ENCODE measurements around the gene ZNF302. TPM values are rescaled to one million over a fixed set of nuclear protein-coding genes. Genes with fewer than 3 reads are reported as not detected.
"Not testable (repeated sequence)": the region's sequence is repeated elsewhere in the genome, so short reads cannot be mapped to it uniquely, and the experiment has no call there.

The ZNF302 gene
- total RNA-seq, 6 donors from 2014 or later = 14.0 to 30.7 (median 26.2) TPM

- Histone ChIP-seq H3K4me3 (peak within 1 kb of the TSS; percentile 70 to 83 (median 76)), H3K27ac (peak within 1 kb of the TSS; percentile 96 to 99 (median 98)), H3K9me3 (peaks cover under 1 to 29% (median 15%) of the 10 kb centered on the region in 4 donors), H3K27me3 (no peaks in the 10 kb centered on the region), H3K4me1 (peaks cover 10 to 24% (median 16%) of the 10 kb centered on the region in 4 donors), H3K36me3 (peaks cover 14 to 32% (median 24%) of the 10 kb centered on the region in 4 donors)
- DNase-seq (peak in 1 of 2 donors; percentile 82), ATAC-seq (ENCODE audit: low FRiP score in 2 of 2) (peak; percentile 88 to 91)
- no peak for TF ChIP-seq POLR2AphosphoS5 (IDR thresholded peaks at IDR 0.05)
- peak in 2 of 6 experiments; percentile 28 to 30 for TF ChIP-seq CTCF (IDR thresholded peaks at IDR 0.05)
- WGBS, 2 donors = 6 to 8% methylated on average over 26 of the region's 26 CpGs
Measured at GRCh38 chr19:34676697-34677385, 637 bp upstream of the ZNF302 start, which contains the start of gene SCGB2B2. Gene SCGB2B2, minus strand, starts transcription at chr19:34677159. Its CDS starts 82,596 bp downstream, at chr19:34594563.

- peak overlapping the region; percentile 96 to 99 (median 98) for H3K27ac ChIP-seq
- no peak for TF ChIP-seq EP300 (IDR thresholded peaks at IDR 0.05)
- TF ChIP-seq CTCF (IDR thresholded peaks at IDR 0.05) = no peak
- no peak for TF ChIP-seq POLR2AphosphoS5 (IDR thresholded peaks at IDR 0.05)
- no peak for TF ChIP-seq POLR2A (IDR thresholded peaks at IDR 0.05)
- 6 to 12% methylated on average over 20 of the region's 20 CpGs for WGBS, 2 donors
- peaks cover 17 to 45% (median 34%) of the 10 kb centered on the region in 4 donors for H3K36me3 ChIP-seq
- H3K4me3 ChIP-seq = peak overlapping the region; percentile 70 to 83 (median 76)
- DNase-seq (no peak), ATAC-seq (ENCODE audit: low FRiP score in 2 of 2) (no peak)
- H3K27me3 ChIP-seq = no peaks in the 10 kb centered on the region
- H3K9me3 ChIP-seq = peaks cover 7 to 40% (median 26%) of the 10 kb centered on the region in 4 donors
- H3K4me1 ChIP-seq = peaks cover 10 to 24% (median 16%) of the 10 kb centered on the region in 4 donors
Measured at GRCh38 chr19:34678085-34678412, 571 bp downstream of the ZNF302 start.

GRCh38 chr19:34678421-34678820 lies 943 bp downstream of the ZNF302 start:
- DNase-seq = no peak
- 48 to 70% methylated on average over 10 of the region's 10 CpGs for WGBS, 2 donors

GRCh38 chr19:34681478-34681877 lies 4.0 kb downstream of the ZNF302 start:
- 95 to 97% methylated on average over 9 of the region's 9 CpGs for WGBS, 2 donors

More at GRCh38 chr19:34678421-34678820, 943 bp downstream of the ZNF302 start:
- peaks cover 21 to 48% (median 38%) of the 10 kb centered on the region in 4 donors for H3K36me3 ChIP-seq
- no peak for TF ChIP-seq CTCF (IDR thresholded peaks at IDR 0.05)
- no peak for TF ChIP-seq EP300 (IDR thresholded peaks at IDR 0.05)
- no peak for TF ChIP-seq POLR2A (IDR thresholded peaks at IDR 0.05)
- TF ChIP-seq POLR2AphosphoS5 (IDR thresholded peaks at IDR 0.05) = no peak
- ATAC-seq (ENCODE audit: low FRiP score in 2 of 2) = no peak
- H3K27ac ChIP-seq = peak overlapping the region in 3 of 4 donors; percentile 98 to 99 (median 99)
- no peaks in the 10 kb centered on the region for H3K27me3 ChIP-seq
- peaks cover 10 to 24% (median 16%) of the 10 kb centered on the region in 4 donors for H3K4me1 ChIP-seq
- H3K9me3 ChIP-seq = peaks cover 9 to 44% (median 29%) of the 10 kb centered on the region in 4 donors
- peak overlapping the region; percentile 70 to 83 (median 76) for H3K4me3 ChIP-seq

GRCh38 chr19:34685266-34685665 lies 7.8 kb downstream of the ZNF302 start:
- peaks cover 39 to 69% (median 64%) of the 10 kb centered on the region in 4 donors for H3K9me3 ChIP-seq
- WGBS, 2 donors = 97 to 98% methylated on average over 5 of the region's 5 CpGs
- H3K27ac ChIP-seq; H3K4me3 ChIP-seq; ATAC-seq (ENCODE audit: low FRiP score in 2 of 2); H3K4me1 ChIP-seq; DNase-seq; H3K27me3 ChIP-seq: not testable (repeated sequence)
- H3K36me3 ChIP-seq = peaks cover 22 to 49% (median 43%) of the 10 kb centered on the region in 4 donors

More at GRCh38 chr19:34681478-34681877, 4.0 kb downstream of the ZNF302 start:
- Histone ChIP-seq H3K27me3 (no peaks in the 10 kb centered on the region), H3K4me3 (no peak overlapping the region), H3K36me3 (peaks cover 29 to 64% (median 55%) of the 10 kb centered on the region in 4 donors), H3K4me1 (peaks cover 6 to 20% (median 12%) of the 10 kb centered on the region in 4 donors), H3K27ac (no peak overlapping the region), H3K9me3 (peaks cover 36 to 70% (median 58%) of the 10 kb centered on the region in 4 donors)
- no peak for DNase-seq
- TF ChIP-seq CTCF (IDR thresholded peaks at IDR 0.05) (no peak), POLR2AphosphoS5 (IDR thresholded peaks at IDR 0.05) (no peak), EP300 (IDR thresholded peaks at IDR 0.05) (no peak), POLR2A (IDR thresholded peaks at IDR 0.05) (no peak)
- ATAC-seq (ENCODE audit: low FRiP score in 2 of 2) = no peak
